Body of pancreas (tissue), 4 donors: Measurements from ENCODE around the gene SSTR3. TPM values are rescaled to one million over a fixed set of nuclear protein-coding genes. Genes with fewer than 3 reads are reported as not detected.

Experiments
- ATAC-seq: fragments of 150-250 bp; one replicate; pipeline ENCODE4 v1.9.1; 2016
- DNase-seq, 4 donors: peaks; one replicate each; pipeline ENCODE4 v3.0.0-alpha.2; 2019
- H3K27ac ChIP-seq, 4 donors: fragments of 200-600 bp; sonication (generic); 1 replicate in 3 of 4; 2 replicates in 1 of 4; pipeline versions ENCODE4 v1.5.1 to v1.6.1; 2016 to 2019; ENCODE audit warnings: mild to moderate bottlenecking in 1 of 4, mixed read lengths in 1 of 4, moderate library complexity in 1 of 4
- H3K27me3 ChIP-seq, 2 donors: fragments of 200-600 bp; sonication (generic); one replicate each; pipeline ENCODE4 v1.6.0; 2016; ENCODE audit warnings: mild to moderate bottlenecking in 1 of 2
- H3K36me3 ChIP-seq, 2 donors: fragments of 200-600 bp; sonication (generic); replicated peaks in 1 of 2; 2 replicates each; pipeline ENCODE4 v1.5.1; 2016; ENCODE audit warnings: low read depth in 2 of 2; ENCODE audit not compliant: insufficient read depth in 1 of 2
- H3K4me1 ChIP-seq: fragments of 200-600 bp; sonication (generic); one replicate; pipeline ENCODE4 v1.6.0; 2016
- H3K4me3 ChIP-seq, 2 donors: fragments of 200-600 bp; sonication (generic); 1 replicate in 1 of 2; 2 replicates in 1 of 2; pipeline ENCODE4 v1.5.1; 2016 to 2019
- H3K9me3 ChIP-seq, 3 donors: fragments of 200-600 bp; sonication (generic); 1 replicate in 2 of 3; 2 replicates in 1 of 3; pipeline ENCODE4 v1.5.1; 2016
- POLR2A ChIP-seq, 3 donors: fragments of 450-650 bp; IDR thresholded peaks; one replicate each; pipeline ENCODE4 v1.6.1; 2016; ENCODE audit warnings: antibody characterized with exemption in 3 of 3, mild to moderate bottlenecking in 2 of 3
- WGBS, 2 donors: methylation state at CpG; one replicate each; pipeline ENCODE4 v1.1.5; 2017; 5-methylcytosine and 5-hydroxymethylcytosine counted together
- intact Hi-C: fragments of 100-400 bp; cut with DNase I; formaldehyde crosslinking; loops from one replicate; pipeline ENCODE4 v1.15.1; 2023
- total RNA-seq, 2 donors: library from RNA; depleted of rRNA; stranded (reverse); fragments of >200 nt; gene quantifications; one replicate each; pipeline ENCODE4 v1.1.0, GENCODE V29; 2016
- TF ChIP-seq, protein P1 (sequence below), 7 experiments: fragments of 450-650 bp in 4 of 7; fragments of 200-600 bp in 3 of 7; sonication (generic) in 3 of 7; IDR thresholded peaks; one replicate each; pipeline ENCODE4 v1.5.1; 2016 to 2019; ENCODE audit warnings: antibody characterized with exemption in 7 of 7

Gene SSTR3
- total RNA-seq, 2 donors from 2014 or later, result 1.3 to 4.2 TPM

DNA sequence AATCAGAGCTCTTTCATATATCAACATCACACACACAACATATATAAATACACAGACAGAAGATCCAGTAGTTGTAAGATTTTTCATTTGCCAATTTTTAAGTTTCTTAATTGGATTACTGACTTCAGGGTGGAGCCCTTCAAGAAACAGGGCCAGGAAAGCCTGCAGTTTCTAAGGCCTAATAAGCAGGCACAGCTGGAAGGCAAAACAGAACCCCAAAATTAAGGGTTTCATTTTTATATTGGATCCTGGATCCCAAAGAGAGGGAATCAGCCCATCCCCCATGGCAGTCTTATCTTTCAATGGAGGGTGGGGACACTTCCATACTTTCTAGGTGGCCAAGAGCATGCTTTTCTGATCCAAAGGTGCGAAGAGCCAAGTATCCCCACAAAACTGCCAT is 19.5 kb downstream of the SSTR3 start:
- Histone ChIP-seq H3K9me3 (no peaks in the 10 kb centered on the region), H3K27ac (no peak overlapping the region), H3K4me1 (peaks cover 33% of the 10 kb centered on the region), H3K27me3 (no peaks in the 10 kb centered on the region), H3K4me3 (no peak overlapping the region), H3K36me3 (no peaks in the 10 kb centered on the region)
- intact Hi-C loops, result no loop called here
- no peak for TF ChIP-seq POLR2A (IDR thresholded peaks at IDR 0.05)
- TF ChIP-seq, protein P1, sequence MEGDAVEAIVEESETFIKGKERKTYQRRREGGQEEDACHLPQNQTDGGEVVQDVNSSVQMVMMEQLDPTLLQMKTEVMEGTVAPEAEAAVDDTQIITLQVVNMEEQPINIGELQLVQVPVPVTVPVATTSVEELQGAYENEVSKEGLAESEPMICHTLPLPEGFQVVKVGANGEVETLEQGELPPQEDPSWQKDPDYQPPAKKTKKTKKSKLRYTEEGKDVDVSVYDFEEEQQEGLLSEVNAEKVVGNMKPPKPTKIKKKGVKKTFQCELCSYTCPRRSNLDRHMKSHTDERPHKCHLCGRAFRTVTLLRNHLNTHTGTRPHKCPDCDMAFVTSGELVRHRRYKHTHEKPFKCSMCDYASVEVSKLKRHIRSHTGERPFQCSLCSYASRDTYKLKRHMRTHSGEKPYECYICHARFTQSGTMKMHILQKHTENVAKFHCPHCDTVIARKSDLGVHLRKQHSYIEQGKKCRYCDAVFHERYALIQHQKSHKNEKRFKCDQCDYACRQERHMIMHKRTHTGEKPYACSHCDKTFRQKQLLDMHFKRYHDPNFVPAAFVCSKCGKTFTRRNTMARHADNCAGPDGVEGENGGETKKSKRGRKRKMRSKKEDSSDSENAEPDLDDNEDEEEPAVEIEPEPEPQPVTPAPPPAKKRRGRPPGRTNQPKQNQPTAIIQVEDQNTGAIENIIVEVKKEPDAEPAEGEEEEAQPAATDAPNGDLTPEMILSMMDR (IDR thresholded peaks at IDR 0.05), result no peak
- DNase-seq (no peak), ATAC-seq (no peak)
- 92 to 100% methylated on average over 1 of the region's 1 CpG for WGBS, 2 donors

DNA sequence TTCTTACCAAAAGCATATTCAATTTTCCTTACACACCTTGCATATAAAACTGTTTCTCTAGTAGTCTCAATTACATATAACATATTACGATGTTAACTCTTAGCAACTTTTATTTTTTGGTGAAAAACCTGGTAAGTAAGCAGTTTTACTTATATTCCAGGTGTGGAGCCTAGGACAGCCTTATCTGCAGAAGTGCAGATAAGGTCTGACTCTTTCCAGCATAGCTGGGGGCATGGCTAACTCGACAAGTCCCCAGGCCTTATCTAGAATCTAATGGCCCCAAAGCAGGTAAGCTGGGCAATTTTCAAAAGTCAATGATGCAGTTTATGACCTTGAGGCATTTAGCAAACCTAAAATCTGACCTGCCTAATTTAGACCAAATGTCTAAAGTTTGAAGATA is 20.1 kb downstream of the SSTR3 start:
- no peak overlapping the region for H3K27ac ChIP-seq
- 53 to 67% methylated on average over 2 of the region's 2 CpGs for WGBS, 2 donors

DNA sequence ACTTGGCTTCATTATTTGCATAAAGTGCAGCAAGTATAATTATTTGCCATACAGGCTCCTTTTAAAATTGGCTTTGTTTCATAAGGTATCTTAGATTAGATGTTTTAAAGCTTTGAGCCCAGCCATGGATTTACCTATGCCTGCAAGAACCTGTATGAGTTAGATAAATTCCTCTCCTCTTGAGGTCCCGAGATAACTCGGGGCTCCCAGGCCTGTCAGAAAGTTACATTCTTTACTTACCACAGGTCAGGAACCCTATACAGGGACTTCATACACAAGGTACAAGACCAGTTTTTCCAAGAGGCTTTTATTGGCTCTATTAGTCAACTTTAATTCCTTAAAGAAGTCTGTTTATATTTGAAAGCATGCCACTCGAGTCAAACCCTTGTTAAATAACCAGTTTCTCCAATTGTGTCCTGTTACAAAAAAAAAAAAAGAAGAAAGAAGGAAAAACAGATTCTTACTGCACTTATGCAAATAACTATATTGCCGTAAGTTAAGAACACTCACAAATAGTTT is 22.0 kb downstream of the SSTR3 start:
- Histone ChIP-seq H3K9me3 (no peaks in the 10 kb centered on the region), H3K27me3 (no peaks in the 10 kb centered on the region), H3K4me3 (no peak overlapping the region), H3K4me1 (peaks cover 22% of the 10 kb centered on the region), H3K27ac (no peak overlapping the region), H3K36me3 (no peaks in the 10 kb centered on the region)
- 49 to 91% methylated on average over 4 of the region's 4 CpGs for WGBS, 2 donors
- DNase-seq (no peak), ATAC-seq (no peak)
- TF ChIP-seq, protein P1 (IDR thresholded peaks at IDR 0.05), result no peak
- TF ChIP-seq POLR2A (IDR thresholded peaks at IDR 0.05), result no peak
- intact Hi-C loops, result no loop called here

More for the DNA sequence above, 20.1 kb downstream of the SSTR3 start:
- H3K4me3 ChIP-seq, result no peak overlapping the region
- H3K4me1 ChIP-seq, result peaks cover 33% of the 10 kb centered on the region
- intact Hi-C loops, result no loop called here
- no peak for ATAC-seq
- DNase-seq, result no peak
- H3K9me3 ChIP-seq, result no peaks in the 10 kb centered on the region
- H3K27me3 ChIP-seq, result no peaks in the 10 kb centered on the region
- H3K36me3 ChIP-seq, result no peaks in the 10 kb centered on the region
- no peak for TF ChIP-seq POLR2A (IDR thresholded peaks at IDR 0.05)
- TF ChIP-seq, protein P1 (IDR thresholded peaks at IDR 0.05), result no peak

DNA sequence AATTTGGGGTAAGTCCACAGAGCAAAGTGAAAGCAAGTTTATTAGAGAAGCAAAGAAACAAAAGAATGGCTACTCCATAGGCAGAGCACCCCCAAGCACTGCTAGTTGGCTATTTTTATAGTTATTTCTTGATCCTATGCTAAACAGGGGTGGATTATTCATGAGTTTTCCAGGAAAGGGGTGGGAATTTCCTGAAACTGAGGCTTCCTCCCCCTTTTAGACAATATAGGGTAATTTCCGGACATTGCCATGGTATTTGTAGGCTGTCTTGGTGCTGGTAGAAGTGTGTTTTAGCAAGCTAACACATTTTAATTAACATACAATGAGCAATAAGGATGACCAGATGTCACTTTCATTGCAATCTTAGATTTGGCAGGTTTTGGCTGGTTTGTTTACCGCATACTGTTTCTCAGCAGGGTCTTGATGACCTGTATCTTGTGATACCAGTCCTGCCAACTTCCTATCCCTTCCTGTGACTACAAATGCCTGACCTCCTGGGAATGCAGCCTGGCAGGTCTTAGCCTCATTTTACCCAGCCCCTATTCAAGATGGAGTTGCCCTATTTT is 23.3 kb downstream of the SSTR3 start:
- Histone ChIP-seq H3K4me3 (no peak overlapping the region), H3K9me3 (no peaks in the 10 kb centered on the region), H3K27me3 (no peaks in the 10 kb centered on the region), H3K4me1 (peaks cover 22% of the 10 kb centered on the region), H3K27ac (peak overlapping the region in 1 of 4 donors; percentile 64), H3K36me3 (no peaks in the 10 kb centered on the region)
- no peak for ATAC-seq
- WGBS, 2 donors, result 75 to 90% methylated on average over 2 of the region's 2 CpGs
- no peak for DNase-seq
- TF ChIP-seq, protein P1 (IDR thresholded peaks at IDR 0.05), result no peak
- TF ChIP-seq POLR2A (IDR thresholded peaks at IDR 0.05), result no peak
- intact Hi-C loops, result no loop called here
